OCI-LY7 (cell line): ENCODE measurements around the gene MACF1. TPM values are rescaled to one million over a fixed set of nuclear protein-coding genes. Genes with fewer than 3 reads are reported as not detected.
A peak's percentile ranks its signal among the peaks of the same experiment; 100 is the strongest.

Experiments
- BruUV-seq: library from RNA; stranded (reverse); fragments of 400-500 nt; replicated peaks from 2 replicates; lab custom pipeline; 2021; lab: Mats Ljungman, UMichigan
- CTCF ChIA-PET: fragments of 300-600 bp; sonication (Branson Sonifier 250); formaldehyde crosslinking; loops from one replicate; lab custom pipeline; 2022; ENCODE audit warnings: antibody characterized with exemption; ENCODE audit not compliant: unreplicated experiment; lab: Charles Lee
- POLR2A ChIA-PET: fragments of 300-600 bp; sonication (Branson Sonifier 250); formaldehyde crosslinking; loops from one replicate; lab custom pipeline; 2022; ENCODE audit warnings: antibody characterized with exemption; lab: Charles Lee
- DNase-seq: peaks from one replicate; pipeline ENCODE4 v3.0.0-alpha.2; 2015; ENCODE audit warnings: low spot score
- H2AFZ ChIP-seq: fragments of 200-600 bp; sonication (generic), shearing (Covaris generic); 2 replicates; pipeline ENCODE4 v1.6.1; 2014; ENCODE audit warnings: mild to moderate bottlenecking, antibody characterized with exemption, low read length, moderate library complexity
- H3K27ac ChIP-seq: fragments of 200-600 bp; sonication (generic); 2 replicates; pipeline ENCODE4 v1.5.1; 2014; ENCODE audit warnings: mixed run types, low read depth, mild to moderate bottlenecking, moderate library complexity, low read length, inconsistent platforms; ENCODE audit not compliant: poor library complexity, severe bottlenecking
- H3K36me3 ChIP-seq: fragments of 200-600 bp; sonication (generic); 2 replicates; pipeline ENCODE4 v1.6.1; 2014; ENCODE audit warnings: mild to moderate bottlenecking, antibody characterized with exemption, low read length, moderate library complexity, mixed read lengths; ENCODE audit not compliant: insufficient read depth
- H3K4me1 ChIP-seq: fragments of 200-600 bp; sonication (generic); 2 replicates; pipeline ENCODE4 v1.5.1; 2014; ENCODE audit warnings: mild to moderate bottlenecking, low read length; ENCODE audit not compliant: insufficient read depth, poor library complexity, severe bottlenecking
- H3K4me2 ChIP-seq: fragments of 200-600 bp; sonication (generic); 2 replicates; pipeline ENCODE4 v1.6.1; 2014; ENCODE audit warnings: mild to moderate bottlenecking, low read length
- H3K4me3 ChIP-seq: fragments of 200-600 bp; sonication (generic); 2 replicates; pipeline ENCODE4 v1.5.1; 2014; ENCODE audit warnings: mild to moderate bottlenecking, low read depth, low read length; ENCODE audit not compliant: poor library complexity, severe bottlenecking
- H3K79me2 ChIP-seq: fragments of 200-600 bp; sonication (generic); 2 replicates; pipeline ENCODE4 v1.6.1; 2016; ENCODE audit warnings: low read depth, mild to moderate bottlenecking, low read length, moderate library complexity, mixed read lengths; ENCODE audit not compliant: insufficient read depth
- H3K9me2 ChIP-seq: fragments of 200-600 bp; sonication (generic); 2 replicates; pipeline ENCODE4 v1.6.1; 2016; ENCODE audit warnings: mild to moderate bottlenecking, low read length, mixed read lengths; ENCODE audit not compliant: insufficient read depth
- H3K9me3 ChIP-seq: fragments of 200-600 bp; sonication (generic); 2 replicates; pipeline ENCODE4 v1.6.1; 2014; ENCODE audit warnings: mild to moderate bottlenecking, mixed run types, low read length, mixed read lengths
- H4K20me1 ChIP-seq: fragments of 200-600 bp; sonication (generic); 2 replicates; pipeline ENCODE4 v1.6.1; 2014; ENCODE audit warnings: mild to moderate bottlenecking, antibody characterized with exemption, low read length, moderate library complexity, mixed read lengths; ENCODE audit not compliant: insufficient read depth
- EZH2phosphoT487 ChIP-seq: fragments of 200-600 bp; sonication (generic); IDR thresholded peaks from 2 replicates; pipeline ENCODE4 v1.6.1; 2018; ENCODE audit warnings: low read depth, borderline replicate concordance, mild to moderate bottlenecking, mixed run types, antibody characterized with exemption, low read length, moderate library complexity, mixed read lengths
- intact Hi-C: fragments of 100-400 bp; cut with micrococcal nuclease; formaldehyde crosslinking; loops from one replicate; pipeline ENCODE4 v1.10.0; 2022; ENCODE audit not compliant: unreplicated experiment
- total RNA-seq, 2 experiments: library from RNA; depleted of rRNA in 1 of 2; stranded (reverse); fragments of >200 nt in 1 of 2; shearing (Covaris generic) in 1 of 2; gene quantifications; 2 replicates each; pipeline ENCODE4 v1.2.3, GENCODE V29; 2014 to 2022
- TF ChIP-seq, protein P1 (sequence below): fragments of 200-600 bp; sonication (generic); conservative IDR thresholded peaks from 2 replicates; pipeline ENCODE4 v1.5.1; 2014; ENCODE audit warnings: mild to moderate bottlenecking, antibody characterized with exemption, low read length, moderate library complexity, mixed read lengths

MACF1 gene
- total RNA-seq, 2 experiments from 2014 or later = 211 to 220 TPM

DNA sequence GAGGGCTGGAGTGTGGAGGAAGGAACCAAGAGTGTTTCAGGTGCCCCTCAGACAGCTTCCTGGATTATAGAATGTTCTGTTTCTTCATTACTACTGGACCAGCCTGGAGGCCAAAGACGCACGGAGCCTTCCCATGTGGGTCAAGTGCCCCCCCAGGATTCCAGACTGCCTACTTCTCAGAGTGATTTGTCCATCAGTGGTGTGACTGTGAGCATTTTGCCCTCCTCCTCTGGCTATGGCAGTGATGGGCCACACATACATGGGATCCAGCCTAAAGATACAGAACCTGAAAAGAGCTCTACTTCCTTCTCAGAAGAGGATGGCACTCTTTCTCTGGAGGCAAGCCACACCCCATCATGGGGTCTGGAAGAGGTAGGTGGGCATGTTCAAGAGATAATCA, 64.9 kb downstream of the MACF1 start:
- Histone ChIP-seq H3K4me2 (peak overlapping the region; percentile 69), H4K20me1 (peaks cover 29% of the 10 kb centered on the region; the same call in 1 of the 2 replicates)

DNA sequence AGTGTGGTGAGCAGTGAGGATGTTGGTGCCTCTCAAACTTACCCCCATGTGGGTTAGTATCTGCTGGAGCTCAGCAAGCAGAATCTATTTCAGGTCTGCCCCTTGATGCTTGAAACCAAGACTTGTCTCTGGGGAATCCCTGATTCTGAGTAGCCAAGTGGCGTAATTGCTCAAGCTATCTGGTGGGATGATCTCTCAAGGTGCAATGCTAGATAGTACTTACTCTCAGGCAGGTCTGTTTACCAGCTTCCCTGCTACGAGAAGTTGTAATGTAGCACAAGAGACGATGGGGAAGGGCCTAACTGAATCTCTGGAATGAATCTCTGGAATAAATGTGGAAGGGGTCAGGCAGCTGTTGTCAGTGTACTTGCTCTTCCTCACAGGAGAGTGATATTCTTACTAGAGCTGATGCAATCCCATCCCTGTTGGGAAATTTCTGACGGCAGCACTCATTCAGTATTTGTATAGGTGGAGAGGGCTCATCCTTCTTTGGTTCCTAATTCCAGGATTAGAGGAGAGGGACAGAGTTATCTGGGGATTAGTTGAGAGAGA, 65.4 kb downstream of the MACF1 start:
- ChIA-PET CTCF (interaction anchor here (0.6 to 1.2 kb wide), 3 partner anchors 13 to 78 kb away, joined by 3 to 4 read pairs (median 3); no protein-coding TSS in a partner anchor), POLR2A (interaction anchor here (0.7 to 1.9 kb wide), 5 partner anchors 9 to 178 kb away, joined by 3 to 7 read pairs (median 4); partner anchors contain the start of gene MACF1)
- H3K4me1 ChIP-seq = peaks cover 64% of the 10 kb centered on the region
- peaks cover 54% of the 10 kb centered on the region for H3K79me2 ChIP-seq
- H2AFZ ChIP-seq = no peak overlapping the region
- intact Hi-C loops = loop anchor here (5.0 kb wide), 1 partner anchor 267 kb away; no protein-coding TSS in a partner anchor
- peak overlapping the region; percentile 67 for H3K27ac ChIP-seq
- H3K4me3 ChIP-seq = peak overlapping the region; percentile 40
- H3K9me2 ChIP-seq = no peaks in the 10 kb centered on the region
- H4K20me1 ChIP-seq = peaks cover 29% of the 10 kb centered on the region; the same call in 1 of the 2 replicates
- TF ChIP-seq, protein P1, sequence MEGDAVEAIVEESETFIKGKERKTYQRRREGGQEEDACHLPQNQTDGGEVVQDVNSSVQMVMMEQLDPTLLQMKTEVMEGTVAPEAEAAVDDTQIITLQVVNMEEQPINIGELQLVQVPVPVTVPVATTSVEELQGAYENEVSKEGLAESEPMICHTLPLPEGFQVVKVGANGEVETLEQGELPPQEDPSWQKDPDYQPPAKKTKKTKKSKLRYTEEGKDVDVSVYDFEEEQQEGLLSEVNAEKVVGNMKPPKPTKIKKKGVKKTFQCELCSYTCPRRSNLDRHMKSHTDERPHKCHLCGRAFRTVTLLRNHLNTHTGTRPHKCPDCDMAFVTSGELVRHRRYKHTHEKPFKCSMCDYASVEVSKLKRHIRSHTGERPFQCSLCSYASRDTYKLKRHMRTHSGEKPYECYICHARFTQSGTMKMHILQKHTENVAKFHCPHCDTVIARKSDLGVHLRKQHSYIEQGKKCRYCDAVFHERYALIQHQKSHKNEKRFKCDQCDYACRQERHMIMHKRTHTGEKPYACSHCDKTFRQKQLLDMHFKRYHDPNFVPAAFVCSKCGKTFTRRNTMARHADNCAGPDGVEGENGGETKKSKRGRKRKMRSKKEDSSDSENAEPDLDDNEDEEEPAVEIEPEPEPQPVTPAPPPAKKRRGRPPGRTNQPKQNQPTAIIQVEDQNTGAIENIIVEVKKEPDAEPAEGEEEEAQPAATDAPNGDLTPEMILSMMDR = no peak
- no peak for TF ChIP-seq EZH2phosphoT487
- no TSS peak for BruUV-seq
- peak; percentile 93 for DNase-seq
- peak overlapping the region; percentile 69 for H3K4me2 ChIP-seq
- no peaks in the 10 kb centered on the region for H3K9me3 ChIP-seq
- peaks cover 25% of the 10 kb centered on the region; the same call in 1 of the 2 replicates for H3K36me3 ChIP-seq

More for the DNA sequence above, 64.9 kb downstream of the MACF1 start:
- peaks cover 25% of the 10 kb centered on the region; the same call in 1 of the 2 replicates for H3K36me3 ChIP-seq
- CTCF ChIA-PET = interaction anchor here (0.6 to 1.2 kb wide), 3 partner anchors 13 to 78 kb away, joined by 3 to 4 read pairs (median 3); no protein-coding TSS in a partner anchor
- H3K79me2 ChIP-seq = peaks cover 50% of the 10 kb centered on the region
- POLR2A ChIA-PET = interaction anchor here (0.7 to 1.9 kb wide), 6 partner anchors 9 to 179 kb away, joined by 3 to 7 read pairs (median 4); partner anchors contain the start of gene MACF1
- BruUV-seq = no TSS peak
- H3K4me1 ChIP-seq = peaks cover 64% of the 10 kb centered on the region
- no peak overlapping the region for H2AFZ ChIP-seq
- H3K9me3 ChIP-seq = no peaks in the 10 kb centered on the region
- intact Hi-C loops = loop anchor here (5.0 kb wide), 1 partner anchor 268 kb away; no protein-coding TSS in a partner anchor
- TF ChIP-seq EZH2phosphoT487 = no peak
- TF ChIP-seq, protein P1 = no peak
- peak overlapping the region; percentile 67 for H3K27ac ChIP-seq
- peak overlapping the region; percentile 40 for H3K4me3 ChIP-seq
- H3K9me2 ChIP-seq = no peaks in the 10 kb centered on the region
- DNase-seq = peak; percentile 22
